HCT116 (cell line): Measurements from ENCODE around the gene CBX4. TPM values are rescaled to one million over a fixed set of nuclear protein-coding genes. Genes with fewer than 3 reads are reported as not detected.

ENCODE experiments used
- ATAC-seq: fragments of 200-7000 bp; cut with Tn5 transposase; 2 replicates; pipeline ENCODE4 v1.9.1; 2020; ENCODE audit warnings: mild to moderate bottlenecking, moderate library complexity
- BruUV-seq: library from RNA; stranded (reverse); fragments of 400-500 nt; replicated peaks from 2 replicates; lab custom pipeline; 2021; lab: Mats Ljungman, UMichigan
- CTCF ChIA-PET: fragments of 300-600 bp; sonication (Branson Sonifier 250); formaldehyde crosslinking; loops from one replicate; lab custom pipeline; 2021; ENCODE audit warnings: antibody characterized with exemption; lab: Charles Lee
- POLR2A ChIA-PET: fragments of 300-600, 350-600 bp; sonication (Branson Sonifier 250); formaldehyde crosslinking; loops from one replicate; lab custom pipeline; 2021; ENCODE audit warnings: antibody characterized with exemption; lab: Charles Lee
- RAD21 ChIA-PET, 2 experiments: fragments of 300-600 bp; sonication (Branson Sonifier 250); formaldehyde crosslinking; loops; one replicate each; lab custom pipeline; 2023; ENCODE audit warnings: low total read pairs in 2 of 2; ENCODE audit not compliant: uncharacterized antibody in 2 of 2, unreplicated experiment in 2 of 2, low non-redundant PET in 1 of 2; lab: Charles Lee
- DNase-seq: peaks from one replicate; pipeline ENCODE4 v3.0.0-alpha.2; 2010; ENCODE audit warnings: low read depth, low spot score
- H2AFZ ChIP-seq: fragments of 200-600 bp; shearing (Covaris generic), sonication (generic); 2 replicates; pipeline ENCODE4 v1.6.1; 2017; ENCODE audit warnings: low read depth, mixed run types, mixed read lengths, antibody characterized with exemption, low read length; ENCODE audit not compliant: poor library complexity, severe bottlenecking
- H3K27ac ChIP-seq: 2 replicates; pipeline ENCODE4 v1.5.1; 2012; ENCODE audit warnings: low read depth, low read length
- H3K27me3 ChIP-seq: fragments of 200-600 bp; sonication (generic); 2 replicates; pipeline ENCODE4 v1.6.1; 2016; ENCODE audit warnings: mixed run types, low read length, mixed read lengths; ENCODE audit not compliant: insufficient read depth
- H3K36me3 ChIP-seq, 2 experiments: fragments of 200-500 bp in 1 of 2; fragments of 200-600 bp in 1 of 2; sonication (Bioruptor generic) in 1 of 2; sonication (generic) in 1 of 2; 2 replicates each; pipeline versions ENCODE4 v1.5.1 to v1.6.1; 2014 to 2016; ENCODE audit warnings: low read length in 2 of 2, inconsistent platforms in 1 of 2, mixed read lengths in 1 of 2, mixed run types in 1 of 2; ENCODE audit not compliant: insufficient read depth in 2 of 2, control insufficient read depth in 1 of 2
- H3K4me1 ChIP-seq, 2 experiments: fragments of 200-600 bp in 1 of 2; sonication (generic) in 1 of 2; 2 replicates each; pipeline versions ENCODE4 v1.5.1 to v1.6.1; 2012 to 2017; ENCODE audit warnings: low read length in 2 of 2, inconsistent platforms in 1 of 2, mild to moderate bottlenecking in 1 of 2, mixed read lengths in 1 of 2, mixed run types in 1 of 2, moderate library complexity in 1 of 2; ENCODE audit not compliant: insufficient read depth in 2 of 2, control insufficient read depth in 1 of 2
- H3K4me2 ChIP-seq: fragments of 200-600 bp; sonication (generic); 2 replicates; pipeline ENCODE4 v1.6.1; 2017; ENCODE audit warnings: mixed run types, low read length, mixed read lengths
- H3K4me3 ChIP-seq, 2 experiments: fragments of 200-600 bp in 1 of 2; sonication (generic) in 1 of 2; replicated peaks in 1 of 2; 2 replicates each; pipeline ENCODE4 v1.5.1; 2011 to 2016; ENCODE audit warnings: low read length in 2 of 2, control low read depth in 1 of 2, low read depth in 1 of 2, mild to moderate bottlenecking in 1 of 2, mixed read lengths in 1 of 2, mixed run types in 1 of 2
- H3K79me2 ChIP-seq: fragments of 200-600 bp; sonication (generic); 2 replicates; pipeline ENCODE4 v1.6.1; 2017; ENCODE audit warnings: mild to moderate bottlenecking, mixed run types, low read length, moderate library complexity, mixed read lengths; ENCODE audit not compliant: insufficient read depth
- H3K9ac ChIP-seq: fragments of 200-600 bp; sonication (generic); 2 replicates; pipeline ENCODE4 v1.6.1; 2016; ENCODE audit warnings: low read length, mixed read lengths
- H3K9me2 ChIP-seq: fragments of 200-600 bp; sonication (generic), shearing (Covaris generic); 2 replicates; pipeline ENCODE4 v1.6.1; 2017; ENCODE audit warnings: mixed run types, mild to moderate bottlenecking, moderate library complexity; ENCODE audit not compliant: insufficient read depth
- H3K9me3 ChIP-seq, 2 experiments: fragments of 200-500 bp in 1 of 2; fragments of 200-600 bp in 1 of 2; sonication (Bioruptor generic) in 1 of 2; sonication (generic) in 1 of 2; 2 replicates each; pipeline ENCODE4 v1.6.1; 2014 to 2017; ENCODE audit warnings: low read length in 2 of 2, mixed read lengths in 2 of 2, inconsistent platforms in 1 of 2, low read depth in 1 of 2, mild to moderate bottlenecking in 1 of 2, mixed run types in 1 of 2, moderate library complexity in 1 of 2; ENCODE audit not compliant: control insufficient read depth in 1 of 2, insufficient read depth in 1 of 2
- H4K20me1 ChIP-seq: fragments of 200-600 bp; sonication (generic), shearing (Covaris generic); 2 replicates; pipeline ENCODE4 v1.6.1; 2017; ENCODE audit warnings: mixed run types, mild to moderate bottlenecking, moderate library complexity; ENCODE audit not compliant: insufficient read depth
- CTCF ChIP-seq, 3 experiments: fragments of 200-600 bp in 1 of 3; sonication (generic) in 1 of 3; IDR thresholded peaks in 2 of 3; conservative IDR thresholded peaks in 1 of 3; 2 replicates each; pipeline ENCODE4 v1.5.1; 2012 to 2017; ENCODE audit warnings: low read depth in 2 of 3, low read length in 2 of 3, antibody characterized with exemption in 1 of 3, borderline replicate concordance in 1 of 3, control low read depth in 1 of 3, mild to moderate bottlenecking in 1 of 3, mixed read lengths in 1 of 3, mixed run types in 1 of 3, moderate library complexity in 1 of 3; ENCODE audit not compliant: insufficient read depth in 1 of 3
- ELF1 ChIP-seq: IDR thresholded peaks from 2 replicates; pipeline ENCODE4 v1.6.1; 2012; ENCODE audit warnings: low read depth, borderline replicate concordance
- POLR2AphosphoS5 ChIP-seq: IDR thresholded peaks from 2 replicates; pipeline ENCODE4 v1.6.1; 2011; ENCODE audit warnings: mild to moderate bottlenecking, low read depth, low read length, moderate library complexity
- RAD21 ChIP-seq: IDR thresholded peaks from 2 replicates; pipeline ENCODE4 v1.6.1; 2012; ENCODE audit warnings: low read depth, mild to moderate bottlenecking
- SP1 ChIP-seq: IDR thresholded peaks from 2 replicates; pipeline ENCODE4 v1.6.1; 2012; ENCODE audit warnings: low read depth
- ZFX ChIP-seq: fragments of 450-650 bp; IDR thresholded peaks from 2 replicates; pipeline ENCODE4 v1.6.1; 2017
- intact Hi-C: fragments of 100-400 bp; cut with micrococcal nuclease; formaldehyde crosslinking; loops from 2 replicates; pipeline ENCODE4 v1.10.0; 2022
- total RNA-seq: library from RNA; stranded (reverse); gene quantifications from one replicate; pipeline ENCODE4 v1.2.1, GENCODE V29; 2021; ENCODE audit not compliant: unreplicated experiment

CBX4 gene
- total RNA-seq, 1 experiment from 2014 or later: 60.9 TPM

- no TSS peak for BruUV-seq
- H3K9me3 ChIP-seq: no peaks in the 10 kb centered on the region
- no peaks in the 10 kb centered on the region for H3K27me3 ChIP-seq
- H3K27ac ChIP-seq: no peak overlapping the region
- POLR2A ChIA-PET: interaction anchor here (0.6 to 0.7 kb wide), 3 partner anchors 9 to 134 kb away, joined by 4 to 7 read pairs (median 5); no protein-coding TSS in a partner anchor
- DNase-seq: no peak
- CTCF ChIA-PET: interaction anchor here (0.6 to 2.7 kb wide), 14 partner anchors 9 to 127 kb away, joined by 3 to 16 read pairs (median 4); partner anchors contain the start of gene CBX8
- no peaks in the 10 kb centered on the region for H3K36me3 ChIP-seq
- no peaks in the 10 kb centered on the region for H3K79me2 ChIP-seq
- H4K20me1 ChIP-seq: no peaks in the 10 kb centered on the region
- H3K9me2 ChIP-seq: no peaks in the 10 kb centered on the region
- peak overlapping the region; percentile 56 for H3K9ac ChIP-seq
- H2AFZ ChIP-seq: peak overlapping the region; percentile 92
- RAD21 ChIA-PET: interaction anchor here in 1 of 2 experiments (1.1 kb wide), 1 partner anchor 146 kb away, joined by 5 read pairs; no protein-coding TSS in a partner anchor
- H3K4me1 ChIP-seq: peaks cover 25 to 40% of the 10 kb centered on the region in 2 experiments
- TF ChIP-seq SP1: no peak
- peak; percentile 35; the same call in 1 of the 2 replicates for TF ChIP-seq ZFX
- TF ChIP-seq ELF1: no peak
- TF ChIP-seq CTCF (IDR thresholded peaks at IDR 0.05 in 2 of 3, conservative IDR thresholded peaks at IDR 0.05 in 1 of 3; ENCODE audit: borderline replicate concordance in 1 of 3, insufficient read depth in 1 of 3, low read depth in 2 of 3, low read length in 2 of 3): peak; percentile 68 to 94 (median 73); a peak in 5 of 6 replicates
- 0 out of 2 replicates have a peak, but pooled peaks have one; percentile 29 for TF ChIP-seq POLR2AphosphoS5
- TF ChIP-seq RAD21: peak; percentile 77
- TF ChIP-seq, all 23 proteins: peak for 4
- intact Hi-C loops: no loop called here
- peak overlapping the region; percentile 83 for H3K4me2 ChIP-seq
- peak overlapping the region; percentile 27 to 49 for H3K4me3 ChIP-seq
- ATAC-seq: peak; percentile 83
These were observed 5.8 kb upstream of the CBX4 start for GRCh38 chr17:79844869-79845600.
